Activated CD4-positive, alpha-beta T cell treated with anti-CD3 and anti-CD28 coated beads, Interleukin-2, amount 50 U/mL, for 4 hours (primary cell): Measurements from ENCODE around the gene DDX20.

Experiments
- DNase-seq, 2 experiments: peaks; one replicate each; pipeline ENCODE4 v3.0.0-alpha.2; 2020

DDX20 gene, protein sequence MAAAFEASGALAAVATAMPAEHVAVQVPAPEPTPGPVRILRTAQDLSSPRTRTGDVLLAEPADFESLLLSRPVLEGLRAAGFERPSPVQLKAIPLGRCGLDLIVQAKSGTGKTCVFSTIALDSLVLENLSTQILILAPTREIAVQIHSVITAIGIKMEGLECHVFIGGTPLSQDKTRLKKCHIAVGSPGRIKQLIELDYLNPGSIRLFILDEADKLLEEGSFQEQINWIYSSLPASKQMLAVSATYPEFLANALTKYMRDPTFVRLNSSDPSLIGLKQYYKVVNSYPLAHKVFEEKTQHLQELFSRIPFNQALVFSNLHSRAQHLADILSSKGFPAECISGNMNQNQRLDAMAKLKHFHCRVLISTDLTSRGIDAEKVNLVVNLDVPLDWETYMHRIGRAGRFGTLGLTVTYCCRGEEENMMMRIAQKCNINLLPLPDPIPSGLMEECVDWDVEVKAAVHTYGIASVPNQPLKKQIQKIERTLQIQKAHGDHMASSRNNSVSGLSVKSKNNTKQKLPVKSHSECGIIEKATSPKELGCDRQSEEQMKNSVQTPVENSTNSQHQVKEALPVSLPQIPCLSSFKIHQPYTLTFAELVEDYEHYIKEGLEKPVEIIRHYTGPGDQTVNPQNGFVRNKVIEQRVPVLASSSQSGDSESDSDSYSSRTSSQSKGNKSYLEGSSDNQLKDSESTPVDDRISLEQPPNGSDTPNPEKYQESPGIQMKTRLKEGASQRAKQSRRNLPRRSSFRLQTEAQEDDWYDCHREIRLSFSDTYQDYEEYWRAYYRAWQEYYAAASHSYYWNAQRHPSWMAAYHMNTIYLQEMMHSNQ

DNA sequence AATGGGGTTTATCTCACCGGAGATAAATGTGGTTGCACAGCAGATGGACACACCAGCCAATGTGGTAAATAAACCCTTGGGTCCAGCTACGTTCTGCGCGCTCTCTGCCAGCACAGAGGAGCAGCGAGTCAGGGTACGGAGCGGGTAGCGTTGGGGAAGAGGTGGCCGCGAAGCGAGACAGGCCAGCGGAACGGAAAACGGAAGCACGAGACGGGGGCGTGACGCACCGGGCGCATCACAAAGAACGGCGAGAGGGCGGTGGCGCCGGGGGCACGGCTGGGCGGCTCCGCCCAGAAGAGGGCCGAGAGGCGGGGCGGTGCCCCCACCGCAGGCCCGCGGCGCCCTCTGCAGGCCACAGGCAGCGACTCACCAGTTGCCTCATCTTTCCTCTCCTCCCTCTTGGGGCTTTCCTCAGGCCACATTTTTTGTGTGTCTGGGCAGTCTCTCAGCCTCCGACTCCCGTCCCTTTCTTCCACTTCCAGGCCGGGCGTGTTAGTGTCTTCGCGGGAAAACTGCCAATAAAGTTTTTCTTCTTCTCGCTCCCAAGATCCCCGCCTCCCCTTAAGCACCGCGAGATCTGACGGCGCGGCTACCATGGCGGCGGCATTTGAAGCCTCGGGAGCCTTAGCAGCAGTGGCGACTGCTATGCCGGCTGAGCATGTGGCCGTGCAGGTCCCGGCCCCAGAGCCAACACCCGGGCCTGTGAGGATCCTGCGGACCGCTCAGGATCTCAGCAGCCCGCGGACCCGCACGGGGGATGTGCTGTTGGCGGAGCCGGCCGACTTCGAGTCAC is at the start of gene DDX20:
Gene DDX20 (plus strand): TSS at position 571 of the 793 bp plus-strand sequence. CDS start 24 bp downstream, at position 595.
- peak; percentile 90 to 91 for DNase-seq

DNA sequence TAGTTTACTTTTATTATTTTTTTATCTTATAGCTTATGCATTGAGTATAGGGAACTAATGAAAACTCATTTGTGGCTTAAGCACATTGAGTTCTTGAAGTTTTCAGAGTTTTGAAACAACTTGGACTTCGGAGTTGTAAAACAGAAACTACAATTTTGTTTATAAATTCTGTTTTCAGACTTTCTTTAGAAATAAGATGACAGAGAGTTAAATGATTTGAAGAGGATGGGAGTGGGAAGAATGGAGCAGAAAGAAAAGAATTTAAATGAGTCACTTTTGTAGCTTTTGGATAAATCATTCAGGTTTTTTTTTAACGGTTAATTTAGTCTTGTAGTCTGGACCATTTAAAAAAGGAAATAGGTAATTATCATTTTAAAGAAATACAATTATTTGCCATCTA is 48.8 kb upstream of the DDX20 start:
- no peak for DNase-seq

- DNase-seq, result no peak
Observed at GRCh38 chr1:111707906-111708305, 47.8 kb upstream of the DDX20 start.

- no peak for DNase-seq
Observed at GRCh38 chr1:111709986-111710385, 45.7 kb upstream of the DDX20 start.

DNA sequence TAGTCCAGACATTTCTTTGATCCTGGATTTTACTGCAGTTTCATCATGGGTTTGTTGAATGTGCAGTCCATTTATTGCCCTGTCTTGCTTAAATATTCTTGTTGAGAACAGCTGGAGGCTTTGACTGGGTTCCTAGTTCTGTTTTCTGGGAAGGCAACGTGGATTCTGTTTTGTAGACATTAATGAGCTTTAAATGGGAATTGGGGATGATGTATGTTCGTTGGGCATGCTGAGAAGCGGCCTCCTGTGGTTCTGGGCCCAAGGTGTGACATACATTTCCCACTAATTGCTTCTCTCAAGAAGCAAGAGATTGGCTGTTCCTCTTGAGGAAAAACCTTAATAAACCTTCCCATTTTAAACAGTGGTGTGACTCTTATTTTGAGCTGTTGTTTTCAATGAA is 39.4 kb upstream of the DDX20 start:
- DNase-seq, result no peak

GRCh38 chr1:111717450-111717849 is 38.3 kb upstream of the DDX20 start:
- no peak for DNase-seq

GRCh38 chr1:111719135-111719534 is 36.6 kb upstream of the DDX20 start:
- no peak for DNase-seq

GRCh38 chr1:111719674-111720132 is 36.0 kb upstream of the DDX20 start:
- DNase-seq, result no peak

GRCh38 chr1:111720274-111720976 is 35.3 kb upstream of the DDX20 start:
- no peak for DNase-seq

DNA sequence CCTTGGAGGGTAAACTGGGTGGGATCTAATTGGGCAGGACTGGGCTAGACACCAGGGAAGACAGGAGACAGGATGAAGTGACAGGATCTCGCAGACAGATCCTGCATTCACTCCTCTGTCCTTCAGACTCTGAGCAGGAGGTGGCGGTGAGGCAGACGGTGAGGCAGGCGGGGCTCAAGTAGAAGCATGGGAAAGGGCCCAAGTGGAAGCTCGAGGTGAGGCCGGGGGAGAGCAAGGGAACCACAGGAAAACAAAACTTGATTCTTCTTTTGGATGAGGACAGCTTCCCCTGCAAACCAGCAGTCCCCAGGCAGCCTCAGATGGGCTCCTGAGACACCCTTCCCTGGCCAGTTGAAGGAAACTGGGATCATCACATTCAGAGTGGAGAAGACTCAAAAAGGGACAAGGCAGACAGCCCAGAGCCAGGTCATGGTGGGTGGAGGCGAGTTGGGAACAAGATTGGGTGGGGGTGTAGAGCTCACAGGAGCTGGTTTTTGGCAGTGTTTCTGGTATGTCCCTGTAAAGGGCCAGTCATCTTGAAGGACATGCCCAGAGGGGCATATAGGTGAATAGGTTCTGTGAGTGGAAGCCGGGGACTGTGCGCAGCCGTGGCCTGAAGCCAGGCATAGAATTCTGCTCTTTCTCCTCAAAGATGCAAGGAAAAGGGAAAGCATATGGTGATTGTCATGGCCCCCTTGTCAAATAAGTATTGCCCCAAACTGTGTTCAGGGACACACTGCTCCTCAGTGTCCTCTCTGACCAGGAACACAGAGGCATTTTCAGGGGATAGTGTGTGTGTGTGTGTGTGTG is 34.5 kb upstream of the DDX20 start:
- DNase-seq, result no peak

- no peak for DNase-seq
Observed at GRCh38 chr1:111723091-111723806, 32.5 kb upstream of the DDX20 start.

- no peak for DNase-seq
Observed at GRCh38 chr1:111723871-111724270, 31.8 kb upstream of the DDX20 start.

DNA sequence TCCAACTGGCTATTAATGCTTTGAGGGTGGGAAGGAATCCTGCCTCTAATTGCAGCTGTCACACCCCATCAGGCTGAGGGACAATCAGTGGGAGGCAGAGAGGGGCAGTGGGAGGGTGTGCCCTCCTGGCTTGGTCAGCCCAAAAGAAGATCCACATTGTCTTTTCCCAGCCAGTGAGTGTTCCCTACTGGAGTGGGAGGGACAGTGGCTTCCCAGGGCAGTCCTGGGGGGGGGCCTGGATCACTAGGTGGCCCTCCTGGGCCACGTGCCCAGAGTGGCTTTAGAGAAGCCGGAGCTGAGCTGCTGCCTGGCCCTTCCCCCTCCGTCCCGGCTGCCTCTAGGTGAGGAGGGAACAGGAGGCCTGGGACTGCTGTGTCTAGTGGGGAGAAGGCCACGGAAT is 30.5 kb upstream of the DDX20 start:
- DNase-seq, result no peak

GRCh38 chr1:111727056-111727455 is 28.6 kb upstream of the DDX20 start:
- no peak for DNase-seq

DNA sequence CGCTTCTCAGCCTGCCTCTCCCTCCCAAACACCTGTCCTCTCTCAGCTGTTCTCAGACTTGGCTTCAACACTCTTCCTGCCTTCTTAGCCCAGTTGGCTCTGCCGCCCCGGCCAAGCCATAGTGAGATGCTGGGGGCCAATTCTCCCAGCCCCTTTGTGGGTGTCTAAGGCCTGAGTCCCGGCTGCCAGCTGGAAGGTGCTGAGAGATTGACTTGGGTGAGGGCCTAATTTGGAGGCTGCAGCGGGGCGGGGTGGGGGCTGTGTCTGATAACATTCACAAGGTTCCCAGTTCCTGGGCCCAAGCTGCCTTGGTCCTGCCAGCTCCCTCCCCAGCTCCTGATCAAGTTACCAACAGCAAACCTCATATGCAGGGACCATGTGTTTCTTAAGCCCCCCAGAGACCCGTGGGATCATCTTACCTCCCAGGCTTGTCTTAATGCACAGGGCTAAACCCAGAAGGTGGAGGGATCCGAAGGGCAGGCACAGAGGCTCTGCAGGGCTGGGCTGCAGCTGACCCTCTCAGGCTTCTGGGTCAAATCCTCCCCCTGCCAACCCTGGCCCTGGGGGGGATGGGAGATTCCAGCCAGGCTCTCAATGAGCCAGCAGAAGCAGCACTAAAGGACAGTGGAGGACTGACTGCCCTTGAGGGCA is 26.3 kb upstream of the DDX20 start:
- no peak for DNase-seq

DNA sequence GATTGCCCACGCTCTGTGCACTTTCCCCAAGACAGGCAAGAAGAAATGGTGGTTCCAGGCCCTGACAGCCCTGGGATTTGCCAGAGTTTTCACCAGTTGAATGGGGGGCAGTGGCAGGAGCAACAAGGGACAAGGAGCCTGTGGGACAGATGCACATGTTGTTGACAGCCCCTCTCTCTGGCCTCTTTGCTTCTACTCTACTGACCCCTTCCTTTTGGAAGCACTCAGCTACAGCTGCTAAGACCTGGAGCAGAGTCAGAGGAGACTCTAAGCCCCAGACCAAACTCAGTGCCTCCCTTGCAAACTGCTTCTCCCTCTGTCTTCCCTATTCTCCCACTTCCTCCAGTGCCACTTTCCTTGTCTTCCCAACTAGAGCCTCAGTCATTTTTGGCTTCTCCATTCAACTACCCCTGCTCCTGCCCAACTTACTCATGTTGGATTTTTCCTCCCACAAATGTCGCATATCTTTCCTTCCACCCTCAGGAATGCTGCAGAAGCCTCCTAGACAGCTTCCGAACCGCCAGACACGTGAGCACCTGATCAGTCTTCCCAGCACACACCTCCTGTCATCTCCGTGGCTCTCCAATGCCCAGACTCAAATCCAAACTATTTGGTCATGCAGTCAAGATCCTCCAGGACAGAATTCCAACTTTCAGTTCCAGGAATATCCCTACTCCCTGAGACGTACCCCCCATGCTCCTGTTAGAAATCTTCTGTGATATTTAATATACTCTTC is 25.6 kb upstream of the DDX20 start:
- no peak for DNase-seq

GRCh38 chr1:111730706-111731105 is 25.0 kb upstream of the DDX20 start:
- no peak for DNase-seq

GRCh38 chr1:111731956-111732355 is 23.7 kb upstream of the DDX20 start:
- DNase-seq, result no peak

DNA sequence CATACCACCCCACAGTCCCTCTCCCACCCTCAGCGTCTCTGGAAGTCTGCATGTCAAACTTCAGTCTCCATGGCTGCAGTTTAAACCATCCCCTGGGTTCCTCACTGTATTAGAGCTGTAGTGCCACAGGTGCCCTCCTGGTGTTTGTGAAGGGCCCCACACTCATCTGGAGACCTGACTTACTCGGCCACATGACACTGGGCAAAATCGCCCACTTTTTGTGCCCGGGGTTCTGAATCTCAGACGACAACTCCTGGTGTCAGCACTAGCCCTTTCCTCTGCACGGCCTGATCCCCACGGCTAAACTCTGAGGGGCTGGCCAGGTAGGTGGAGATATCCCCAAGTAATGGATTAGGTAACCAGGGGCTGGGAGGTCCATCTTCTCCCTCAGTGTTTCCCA is 23.0 kb upstream of the DDX20 start:
- DNase-seq, result no peak
